K562 (cell line): ENCODE data around the gene GORASP1. TPM values are rescaled to one million over a fixed set of nuclear protein-coding genes. Genes with fewer than 3 reads are reported as not detected.

Experiments used
- BRCA1 ChIP-seq, 2 experiments: fragments of 450-650 bp in 1 of 2; sonication (generic) in 1 of 2; formaldehyde crosslinking in 1 of 2; IDR thresholded peaks; 2 replicates each; pipeline versions ENCODE4 v1.5.0 to v1.6.1; 2017 to 2020; ENCODE audit warnings: mild to moderate bottlenecking in 1 of 2, missing genetic modification reagents in 1 of 2
- DPF2 ChIP-seq: fragments of 450-650 bp; IDR thresholded peaks from 2 replicates; pipeline ENCODE4 v1.6.1; 2016
- E2F1 ChIP-seq: sonication (generic); formaldehyde crosslinking; IDR thresholded peaks from 2 replicates; pipeline ENCODE4 v1.8.1; 2023; ENCODE audit warnings: mild to moderate bottlenecking, missing genetic modification reagents, moderate library complexity
- HNRNPLL ChIP-seq: fragments of 200-400 bp; formaldehyde crosslinking; IDR thresholded peaks from 2 replicates; pipeline ENCODE4 v1.6.1; 2017; ENCODE audit warnings: low read length, low read depth, mild to moderate bottlenecking; ENCODE audit not compliant: poor library complexity, severe bottlenecking
- KDM2B ChIP-seq: fragments of 250-450 bp; sonication (Bioruptor Pico); IDR thresholded peaks from 2 replicates; pipeline ENCODE4 v1.8.0; 2021; ENCODE audit warnings: mild to moderate bottlenecking, moderate library complexity
- MEIS2 ChIP-seq: fragments of 450-650 bp; IDR thresholded peaks from 2 replicates; pipeline ENCODE4 v1.6.1; 2014; ENCODE audit warnings: mild to moderate bottlenecking; ENCODE audit not compliant: partially characterized antibody
- NR1H2 ChIP-seq: sonication (generic); formaldehyde crosslinking; IDR thresholded peaks from 2 replicates; pipeline ENCODE4 v1.4.0; 2020; ENCODE audit warnings: mild to moderate bottlenecking, missing genetic modification reagents
- RERE ChIP-seq: sonication (generic); formaldehyde crosslinking; IDR thresholded peaks from 2 replicates; pipeline ENCODE4 v1.8.0; 2023; ENCODE audit warnings: missing genetic modification reagents, mild to moderate bottlenecking, borderline replicate concordance
- SP2 ChIP-seq: IDR thresholded peaks from 2 replicates; pipeline ENCODE4 v1.6.1; 2011; ENCODE audit warnings: mild to moderate bottlenecking, low read depth, low read length, moderate library complexity; ENCODE audit not compliant: poor library complexity, severe bottlenecking; ENCODE audit errors: extremely low read depth
- TAF9B ChIP-seq: fragments of 450-650 bp; IDR thresholded peaks from 2 replicates; pipeline ENCODE4 v1.6.1; 2018; ENCODE audit warnings: mild to moderate bottlenecking; ENCODE audit not compliant: partially characterized antibody
- THRA ChIP-seq: fragments of 450-650 bp; IDR thresholded peaks from 2 replicates; pipeline ENCODE4 v1.6.1; 2017; ENCODE audit warnings: mild to moderate bottlenecking, moderate library complexity
- ZNF212 ChIP-seq: fragments of 450-650 bp; formaldehyde crosslinking; IDR thresholded peaks from 2 replicates; pipeline ENCODE4 v1.4.0; 2020; ENCODE audit warnings: mild to moderate bottlenecking
- ZNF263 ChIP-seq: sonication (generic); formaldehyde crosslinking; IDR thresholded peaks from 2 replicates; pipeline ENCODE4 v1.8.0; 2022; ENCODE audit warnings: mild to moderate bottlenecking, missing genetic modification reagents, borderline replicate concordance
- ZNF311 ChIP-seq: fragments of 250-450 bp; sonication (Bioruptor Pico); IDR thresholded peaks from 2 replicates; pipeline ENCODE4 v1.4.0; 2020; ENCODE audit warnings: mild to moderate bottlenecking, moderate library complexity
- ZNF766 ChIP-seq: fragments of 200-800 bp; sonication (Bioruptor generic); conservative IDR thresholded peaks from 2 replicates; pipeline ENCODE4 v1.6.1; 2016; ENCODE audit warnings: missing genetic modification characterization, missing compliant biosample characterization
- polyA plus RNA-seq, 8 experiments: library from polyadenylated mRNA; depleted of rRNA in 4 of 8; stranded (reverse) in 5 of 8; unstranded in 3 of 8; fragments of >200 nt; fragmentation: Nextera tagmentation in 2 of 8; fragmentation: Illumina TruSeq in 1 of 8; extraction: Ambion mirVana in 2 of 8; extraction: Trizol in 1 of 8; gene quantifications; 2 replicates each; pipeline versions ENCODE4 v1.2.1 to v1.2.3, GENCODE V29; 2011 to 2014; ENCODE audit warnings: inconsistent platforms in 1 of 8, missing spikeins in 1 of 8
- total RNA-seq, 7 experiments: library from RNA; depleted of rRNA in 6 of 7; stranded (reverse); fragments of >200 nt in 6 of 7; fragmentation: Illumina TruSeq in 2 of 7; extraction: Trizol in 2 of 7; gene quantifications; 2 replicates each; pipeline versions ENCODE4 v1.2.1 to v1.2.3, GENCODE V29; 2011 to 2021; ENCODE audit warnings: low replicate concordance in 1 of 7
- TF ChIP-seq, protein P1 (sequence below): IDR thresholded peaks from 3 replicates; pipeline ENCODE4 v1.6.1; 2011; ENCODE audit warnings: borderline replicate concordance, mild to moderate bottlenecking, moderate library complexity; ENCODE audit not compliant: insufficient read length; ENCODE audit errors: extremely low read depth

The GORASP1 gene
- total and polyA plus RNA-seq, 9 of the 15 experiments (the other 6 are each of a cell fraction or from before 2014, with no cell fraction given) = 8.4 to 87.9 (median 67.6) TPM

DNA sequence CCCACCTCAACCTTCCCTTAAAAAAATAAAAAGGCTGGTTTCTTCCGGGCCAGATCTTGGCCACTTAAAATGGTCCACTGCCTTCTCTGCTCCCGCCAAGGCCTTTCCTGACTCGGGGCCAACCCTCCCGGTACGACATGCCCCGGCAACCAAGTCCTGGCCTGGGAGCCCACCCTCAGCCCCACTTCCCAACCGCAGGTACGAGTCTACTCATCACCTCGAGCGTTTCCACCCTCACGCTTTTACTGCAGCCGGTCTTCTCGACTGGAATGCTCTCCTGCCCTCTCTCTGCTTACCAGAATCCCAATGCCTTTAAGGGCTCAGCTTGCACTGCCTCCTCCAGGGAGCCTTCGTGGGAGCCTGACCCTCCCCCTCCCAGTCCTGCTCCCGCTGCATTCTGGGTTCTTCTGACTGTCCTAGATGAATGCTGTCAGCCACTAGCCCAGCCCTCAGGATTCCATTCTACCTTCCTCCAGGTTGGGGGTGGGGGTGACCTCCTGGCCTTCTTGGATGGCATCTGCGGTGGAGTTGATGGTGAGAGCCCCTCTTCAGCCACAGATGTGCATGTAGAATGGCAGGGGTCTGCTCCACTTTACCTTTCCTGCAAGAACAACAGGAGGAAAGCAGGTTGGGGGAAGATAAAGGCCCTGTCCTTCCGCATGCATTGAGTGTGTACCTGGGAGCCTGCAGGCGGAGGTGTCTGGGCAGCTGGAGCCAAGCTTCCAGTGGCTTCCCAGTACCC lies 47.0 kb upstream of the GORASP1 start (continued):
- TF ChIP-seq E2F1 (CRISPR knock-in tag) = no peak
- TF ChIP-seq KDM2B (CRISPR knock-in tag) = no peak
- TF ChIP-seq NR1H2 = no peak
- no peak for TF ChIP-seq THRA
- no peak for TF ChIP-seq ZNF766 (CRISPR knock-in tag)
- TF ChIP-seq ZNF263 = no peak; the same call in 1 of the 2 replicates
- TF ChIP-seq DPF2 = peak; percentile 72
- TF ChIP-seq BRCA1 (IDR thresholded peaks at IDR 0.05) = no peak
- TF ChIP-seq BRCA1 (CRISPR knock-in tag; IDR thresholded peaks at IDR 0.05) = no peak
- peak; percentile 51 for TF ChIP-seq HNRNPLL
- 0 out of 2 replicates have a peak, but pooled peaks have one; percentile 22 for TF ChIP-seq ZNF311
- TF ChIP-seq RERE (CRISPR knock-in tag) = no peak
- TF ChIP-seq, protein P1, sequence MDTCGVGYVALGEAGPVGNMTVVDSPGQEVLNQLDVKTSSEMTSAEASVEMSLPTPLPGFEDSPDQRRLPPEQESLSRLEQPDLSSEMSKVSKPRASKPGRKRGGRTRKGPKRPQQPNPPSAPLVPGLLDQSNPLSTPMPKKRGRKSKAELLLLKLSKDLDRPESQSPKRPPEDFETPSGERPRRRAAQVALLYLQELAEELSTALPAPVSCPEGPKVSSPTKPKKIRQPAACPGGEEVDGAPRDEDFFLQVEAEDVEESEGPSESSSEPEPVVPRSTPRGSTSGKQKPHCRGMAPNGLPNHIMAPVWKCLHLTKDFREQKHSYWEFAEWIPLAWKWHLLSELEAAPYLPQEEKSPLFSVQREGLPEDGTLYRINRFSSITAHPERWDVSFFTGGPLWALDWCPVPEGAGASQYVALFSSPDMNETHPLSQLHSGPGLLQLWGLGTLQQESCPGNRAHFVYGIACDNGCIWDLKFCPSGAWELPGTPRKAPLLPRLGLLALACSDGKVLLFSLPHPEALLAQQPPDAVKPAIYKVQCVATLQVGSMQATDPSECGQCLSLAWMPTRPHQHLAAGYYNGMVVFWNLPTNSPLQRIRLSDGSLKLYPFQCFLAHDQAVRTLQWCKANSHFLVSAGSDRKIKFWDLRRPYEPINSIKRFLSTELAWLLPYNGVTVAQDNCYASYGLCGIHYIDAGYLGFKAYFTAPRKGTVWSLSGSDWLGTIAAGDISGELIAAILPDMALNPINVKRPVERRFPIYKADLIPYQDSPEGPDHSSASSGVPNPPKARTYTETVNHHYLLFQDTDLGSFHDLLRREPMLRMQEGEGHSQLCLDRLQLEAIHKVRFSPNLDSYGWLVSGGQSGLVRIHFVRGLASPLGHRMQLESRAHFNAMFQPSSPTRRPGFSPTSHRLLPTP = no peak
- TF ChIP-seq SP2 = no peak
- TF ChIP-seq ZNF212 = peak; percentile 46; the same call in 1 of the 2 replicates
- TF ChIP-seq TAF9B = no peak
- TF ChIP-seq MEIS2 = peak; percentile 33
